Measurements from ENCODE around the gene GPC6. TPM values are rescaled to one million over a fixed set of nuclear protein-coding genes. Genes with fewer than 3 reads are reported as not detected.

GPC6 gene
- total RNA-seq, 2 donors from 2014 or later = 1.6 to 4.0 TPM

- Histone ChIP-seq H3K4me3 (no peak overlapping the region), H3K9me3 (no peaks in the 10 kb centered on the region), H3K27ac (no peak overlapping the region), H3K27me3 (no peaks in the 10 kb centered on the region), H3K4me1 (no peaks in the 10 kb centered on the region), H3K36me3 (replicated peaks in 1 of 2; ENCODE audit: insufficient read depth in 1 of 2, low read depth in 2 of 2) (no peaks in the 10 kb centered on the region)
- DNase-seq (no peak), ATAC-seq (no peak)
- intact Hi-C loops (cut with DNase I) = no loop called here
- WGBS, 2 donors = 77 to 82% methylated on average over 3 of the region's 3 CpGs
- TF ChIP-seq POLR2A (IDR thresholded peaks at IDR 0.05) = no peak
- TF ChIP-seq CTCF (IDR thresholded peaks at IDR 0.05) = no peak
Measured at GRCh38 chr13:93965587-93965986, 739.0 kb downstream of the GPC6 start.

GRCh38 chr13:93966267-93966936 is 739.8 kb downstream of the GPC6 start:
- WGBS, 2 donors = 73 to 77% methylated on average over 2 of the region's 2 CpGs
- intact Hi-C loops (cut with DNase I) = no loop called here

GRCh38 chr13:93967286-93967685 is 740.7 kb downstream of the GPC6 start:
- H3K27ac ChIP-seq = no peak overlapping the region
- H3K9me3 ChIP-seq = no peaks in the 10 kb centered on the region
- DNase-seq (no peak), ATAC-seq (no peak)
- no peaks in the 10 kb centered on the region for H3K36me3 ChIP-seq (replicated peaks in 1 of 2; ENCODE audit: insufficient read depth in 1 of 2, low read depth in 2 of 2)
- WGBS, 2 donors = 52 to 53% methylated on average over 2 of the region's 2 CpGs
- no peaks in the 10 kb centered on the region for H3K4me1 ChIP-seq
- TF ChIP-seq CTCF (IDR thresholded peaks at IDR 0.05) (no peak), POLR2A (IDR thresholded peaks at IDR 0.05) (no peak)
- no peak overlapping the region for H3K4me3 ChIP-seq
- intact Hi-C loops (cut with DNase I) = no loop called here
- no peaks in the 10 kb centered on the region for H3K27me3 ChIP-seq

More at GRCh38 chr13:93966267-93966936, 739.8 kb downstream of the GPC6 start:
- H3K27ac ChIP-seq = no peak overlapping the region
- H3K9me3 ChIP-seq = no peaks in the 10 kb centered on the region
- no peaks in the 10 kb centered on the region for H3K4me1 ChIP-seq
- DNase-seq (no peak), ATAC-seq (no peak)
- no peak for TF ChIP-seq POLR2A (IDR thresholded peaks at IDR 0.05)
- TF ChIP-seq CTCF (IDR thresholded peaks at IDR 0.05) = no peak
- H3K27me3 ChIP-seq = no peaks in the 10 kb centered on the region
- H3K4me3 ChIP-seq = no peak overlapping the region
- H3K36me3 ChIP-seq (replicated peaks in 1 of 2; ENCODE audit: insufficient read depth in 1 of 2, low read depth in 2 of 2) = no peaks in the 10 kb centered on the region

- Histone ChIP-seq H3K9me3 (no peaks in the 10 kb centered on the region), H3K27ac (no peak overlapping the region), H3K36me3 (replicated peaks in 1 of 2; ENCODE audit: insufficient read depth in 1 of 2, low read depth in 2 of 2) (no peaks in the 10 kb centered on the region), H3K4me3 (no peak overlapping the region), H3K27me3 (no peaks in the 10 kb centered on the region), H3K4me1 (no peaks in the 10 kb centered on the region)
- ATAC-seq = no peak
- no peak for DNase-seq
- 77 to 80% methylated on average over 2 of the region's 2 CpGs for WGBS, 2 donors
- TF ChIP-seq POLR2A (IDR thresholded peaks at IDR 0.05) = no peak
- no peak for TF ChIP-seq CTCF (IDR thresholded peaks at IDR 0.05)
- intact Hi-C loops (cut with DNase I) = no loop called here
Measured at GRCh38 chr13:93975242-93975641, 748.6 kb downstream of the GPC6 start.

GRCh38 chr13:93976528-93976927 is 749.9 kb downstream of the GPC6 start:
- H3K4me3 ChIP-seq = no peak overlapping the region
- no peak overlapping the region for H3K27ac ChIP-seq
- H3K36me3 ChIP-seq (replicated peaks in 1 of 2; ENCODE audit: insufficient read depth in 1 of 2, low read depth in 2 of 2) = no peaks in the 10 kb centered on the region
- TF ChIP-seq CTCF (IDR thresholded peaks at IDR 0.05) (no peak), POLR2A (IDR thresholded peaks at IDR 0.05) (no peak)
- H3K27me3 ChIP-seq = no peaks in the 10 kb centered on the region
- 77 to 85% methylated on average over 5 of the region's 5 CpGs for WGBS, 2 donors
- DNase-seq (no peak), ATAC-seq (no peak)
- no peaks in the 10 kb centered on the region for H3K4me1 ChIP-seq
- no peaks in the 10 kb centered on the region for H3K9me3 ChIP-seq
- intact Hi-C loops (cut with DNase I) = no loop called here
